Glutamatergic neuron (in vitro differentiated cells): ENCODE results near the gene CAST. TPM values are rescaled to one million over a fixed set of nuclear protein-coding genes. Genes with fewer than 3 reads are reported as not detected.
"Not testable (repeated sequence)": the region's sequence is repeated elsewhere in the genome, so short reads cannot be mapped to it uniquely, and the experiment has no call there.

ENCODE experiments used
- DNase-seq: peaks from one replicate; pipeline ENCODE4 v3.0.0; 2022
- H3K27ac Mint-ChIP-seq: one replicate; pipeline ENCODE4 v1.8.0; 2020; ENCODE audit warnings: mild to moderate bottlenecking, mixed read lengths, inconsistent platforms; ENCODE audit not compliant: unreplicated experiment
- H3K27me3 Mint-ChIP-seq: one replicate; pipeline ENCODE4 v1.8.0; 2020; ENCODE audit warnings: mild to moderate bottlenecking, moderate library complexity, mixed read lengths, inconsistent platforms; ENCODE audit not compliant: unreplicated experiment
- H3K36me3 Mint-ChIP-seq: one replicate; pipeline ENCODE4 v1.8.0; 2020; ENCODE audit warnings: mild to moderate bottlenecking, mixed read lengths, inconsistent platforms; ENCODE audit not compliant: unreplicated experiment
- H3K4me1 Mint-ChIP-seq: one replicate; pipeline ENCODE4 v1.8.0; 2020; ENCODE audit warnings: mild to moderate bottlenecking, low read depth, mixed read lengths, inconsistent platforms; ENCODE audit not compliant: unreplicated experiment
- H3K4me3 Mint-ChIP-seq: one replicate; pipeline ENCODE4 v1.8.0; 2020; ENCODE audit warnings: mild to moderate bottlenecking, mixed read lengths, inconsistent platforms; ENCODE audit not compliant: unreplicated experiment
- H3K9me3 Mint-ChIP-seq: one replicate; pipeline ENCODE4 v1.8.0; 2020; ENCODE audit warnings: mild to moderate bottlenecking, moderate library complexity, mixed read lengths, inconsistent platforms; ENCODE audit not compliant: unreplicated experiment
- CTCF ChIP-seq: fragments of 200-600 bp; sonication (generic); IDR thresholded peaks from one replicate; pipeline ENCODE4 v1.5.0; 2021; ENCODE audit not compliant: partially characterized antibody, unreplicated experiment
- total RNA-seq: library from RNA; stranded (reverse); fragmentation: NEBNext Ultra II Directional; extraction: Animal tissue kit (Norgen Biotek cat#: 25700); gene quantifications from one replicate; pipeline ENCODE4 v1.2.1, GENCODE V29; 2021; ENCODE audit not compliant: unreplicated experiment

Gene CAST
- total RNA-seq, 1 donor from 2014 or later: 19.4 TPM

DNA sequence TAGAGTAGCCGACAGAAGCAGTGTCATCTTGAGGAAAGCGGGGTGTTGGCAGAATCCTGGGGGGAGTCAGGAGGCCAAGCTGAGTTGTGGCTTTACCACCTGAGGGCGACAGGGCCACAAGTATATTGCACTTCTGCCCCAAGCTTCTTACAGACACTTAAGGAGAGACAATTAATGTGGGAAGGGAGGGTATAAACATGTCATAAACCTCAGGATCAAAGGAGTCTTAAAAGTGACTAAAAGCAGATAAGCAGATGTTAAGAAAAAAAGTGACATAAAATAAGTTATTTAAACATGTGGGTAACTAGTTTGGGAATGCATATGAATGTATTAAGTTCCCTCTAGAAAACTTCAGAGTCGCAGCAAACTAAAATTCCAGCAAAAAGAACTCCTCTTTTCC lies 81.6 kb downstream of the CAST start:
- H3K36me3 Mint-ChIP-seq: peaks cover 5% of the 10 kb centered on the region
- no peak overlapping the region for H3K27ac Mint-ChIP-seq
- no peak for DNase-seq
- no peaks in the 10 kb centered on the region for H3K9me3 Mint-ChIP-seq
- no peak for TF ChIP-seq CTCF
- no peak overlapping the region for H3K4me3 Mint-ChIP-seq
- H3K27me3 Mint-ChIP-seq: no peaks in the 10 kb centered on the region
- no peaks in the 10 kb centered on the region for H3K4me1 Mint-ChIP-seq

DNA sequence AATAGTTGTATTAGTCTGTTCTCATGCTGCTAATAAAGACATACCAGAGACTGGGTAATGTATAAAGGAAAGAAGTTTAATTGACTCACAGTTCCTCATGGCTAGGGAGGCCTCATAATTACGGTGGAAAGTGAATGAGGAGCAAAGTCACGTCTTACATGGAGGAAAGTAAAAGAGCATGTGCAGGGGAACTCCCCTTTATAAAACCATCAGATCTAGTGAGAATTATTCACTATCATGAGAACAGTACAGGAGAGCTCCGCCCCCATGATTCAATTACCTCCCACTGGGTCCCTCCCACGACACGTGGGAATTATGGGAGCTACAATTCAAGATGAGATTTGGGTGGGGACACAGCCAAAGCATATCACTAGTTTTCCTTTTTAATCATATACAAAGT lies 82.0 kb downstream of the CAST start:
- H3K27ac Mint-ChIP-seq, DNase-seq, H3K4me1 Mint-ChIP-seq, H3K4me3 Mint-ChIP-seq, H3K36me3 Mint-ChIP-seq, H3K9me3 Mint-ChIP-seq, H3K27me3 Mint-ChIP-seq: not testable (repeated sequence)

- Mint-ChIP-seq H3K27me3 (no peaks in the 10 kb centered on the region), H3K9me3 (no peaks in the 10 kb centered on the region), H3K4me3 (no peak overlapping the region), H3K27ac (no peak overlapping the region), H3K36me3 (peaks cover 5% of the 10 kb centered on the region), H3K4me1 (no peaks in the 10 kb centered on the region)
- TF ChIP-seq CTCF: no peak
- DNase-seq: no peak
These were observed 82.8 kb downstream of the CAST start for GRCh38 chr5:96745025-96745424.

GRCh38 chr5:96745844-96746531 lies 83.8 kb downstream of the CAST start:
- Mint-ChIP-seq H3K27ac (no peak overlapping the region), H3K36me3 (no peaks in the 10 kb centered on the region), H3K4me3 (no peak overlapping the region), H3K9me3 (no peaks in the 10 kb centered on the region), H3K27me3 (no peaks in the 10 kb centered on the region), H3K4me1 (no peaks in the 10 kb centered on the region)
- TF ChIP-seq CTCF: no peak
- no peak for DNase-seq

DNA sequence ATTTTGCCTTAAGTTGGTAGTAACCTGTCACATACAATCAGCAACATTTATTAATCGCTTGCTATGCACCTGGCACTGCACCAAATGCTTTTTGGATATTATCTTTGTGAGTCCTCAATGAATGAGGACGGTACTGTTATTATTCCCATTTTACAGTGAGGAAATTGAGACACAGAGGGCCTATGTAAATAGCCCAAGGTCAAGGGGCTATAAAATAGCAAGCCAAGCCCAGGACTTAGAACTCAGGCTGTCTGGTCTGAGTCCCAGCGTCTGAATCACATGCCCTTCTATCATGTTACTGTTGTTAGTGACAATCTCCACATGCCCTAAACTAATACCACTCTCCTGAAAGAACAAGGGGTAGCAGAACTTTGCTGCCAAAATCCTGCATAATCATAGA lies 85.5 kb downstream of the CAST start:
- DNase-seq: no peak
- Mint-ChIP-seq H3K9me3 (no peaks in the 10 kb centered on the region), H3K4me3 (no peak overlapping the region), H3K27ac (no peak overlapping the region), H3K4me1 (no peaks in the 10 kb centered on the region), H3K27me3 (no peaks in the 10 kb centered on the region), H3K36me3 (no peaks in the 10 kb centered on the region)
- no peak for TF ChIP-seq CTCF
